Superior temporal gyrus (tissue), 1 donor: ENCODE results near the gene CRIM1.

Experiments used
- DNase-seq: peaks from one replicate; pipeline ENCODE4 v3.0.0-alpha.2; 2016; ENCODE audit errors: extremely low spot score

The CRIM1 gene

GRCh38 chr2:36482576-36483214 lies 127.1 kb downstream of the CRIM1 start:
- DNase-seq = no peak

- DNase-seq = no peak
These were observed 127.7 kb downstream of the CRIM1 start for GRCh38 chr2:36483290-36483689.

DNA sequence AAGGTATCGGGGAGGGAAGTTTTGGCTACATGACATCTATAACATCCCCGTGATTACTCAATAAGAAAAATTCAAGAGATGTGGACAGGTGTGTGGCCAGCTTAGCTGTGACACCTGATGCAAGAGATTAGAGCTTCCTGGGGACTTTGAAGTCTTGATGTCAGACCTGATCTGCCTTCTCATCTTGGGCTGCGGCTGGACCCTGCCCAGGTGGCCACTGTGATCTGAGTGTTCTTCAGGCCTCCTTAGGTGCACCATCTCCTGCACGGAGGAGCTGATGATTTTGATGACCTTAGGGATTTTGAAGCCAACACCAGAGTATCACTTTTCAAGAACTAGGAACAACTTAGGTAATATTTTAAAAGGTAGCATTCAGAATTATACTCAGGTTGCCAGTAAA lies 128.9 kb downstream of the CRIM1 start:
- DNase-seq = no peak

DNA sequence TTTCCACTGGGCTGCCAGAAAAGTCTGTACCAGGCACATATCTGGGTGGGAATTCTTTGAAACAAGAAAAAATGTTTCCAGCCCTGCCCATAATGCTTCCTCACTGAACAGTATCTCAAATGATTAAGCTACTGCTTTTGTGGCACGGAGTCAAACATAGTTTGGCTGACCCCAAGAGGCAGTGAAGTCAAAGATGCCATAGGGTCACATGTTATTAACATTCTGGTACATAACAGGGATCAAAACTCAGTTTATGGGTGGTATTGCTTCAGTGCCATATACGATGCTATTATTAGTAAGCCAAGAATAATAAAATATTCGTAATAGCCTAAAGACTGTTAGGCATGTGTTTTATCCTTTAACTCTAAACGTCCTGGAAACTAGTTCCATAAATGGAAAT lies 129.9 kb downstream of the CRIM1 start:
- no peak for DNase-seq

GRCh38 chr2:36486521-36487044 lies 131.0 kb downstream of the CRIM1 start:
- no peak for DNase-seq

GRCh38 chr2:36487947-36488346 lies 132.4 kb downstream of the CRIM1 start:
- DNase-seq = no peak

- DNase-seq = no peak
These were observed 133.7 kb downstream of the CRIM1 start for GRCh38 chr2:36489281-36489680.

GRCh38 chr2:36490749-36491148 lies 135.2 kb downstream of the CRIM1 start:
- DNase-seq = no peak

GRCh38 chr2:36492216-36492945 lies 136.8 kb downstream of the CRIM1 start:
- DNase-seq = no peak

DNA sequence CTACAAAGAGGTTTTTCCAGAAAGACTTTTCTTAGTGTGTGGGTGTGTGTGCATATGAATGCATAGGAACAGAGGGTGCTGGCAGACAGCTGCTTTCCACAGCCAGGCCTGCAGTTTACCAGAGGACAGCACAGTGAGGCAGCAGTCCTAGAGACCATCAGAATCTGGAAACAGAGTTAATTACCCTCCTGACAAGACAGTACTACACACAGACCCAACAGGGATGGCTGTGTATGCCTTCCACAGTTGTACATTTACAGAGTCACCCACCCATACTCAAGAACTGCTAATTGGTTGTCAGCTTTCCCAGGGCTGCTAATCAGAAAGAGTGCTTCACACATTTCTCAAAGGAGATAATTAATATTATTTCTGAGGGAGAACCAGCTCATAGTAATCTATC lies 137.7 kb downstream of the CRIM1 start:
- DNase-seq = peak; percentile 54

GRCh38 chr2:36497570-36498163 lies 142.1 kb downstream of the CRIM1 start:
- no peak for DNase-seq

DNA sequence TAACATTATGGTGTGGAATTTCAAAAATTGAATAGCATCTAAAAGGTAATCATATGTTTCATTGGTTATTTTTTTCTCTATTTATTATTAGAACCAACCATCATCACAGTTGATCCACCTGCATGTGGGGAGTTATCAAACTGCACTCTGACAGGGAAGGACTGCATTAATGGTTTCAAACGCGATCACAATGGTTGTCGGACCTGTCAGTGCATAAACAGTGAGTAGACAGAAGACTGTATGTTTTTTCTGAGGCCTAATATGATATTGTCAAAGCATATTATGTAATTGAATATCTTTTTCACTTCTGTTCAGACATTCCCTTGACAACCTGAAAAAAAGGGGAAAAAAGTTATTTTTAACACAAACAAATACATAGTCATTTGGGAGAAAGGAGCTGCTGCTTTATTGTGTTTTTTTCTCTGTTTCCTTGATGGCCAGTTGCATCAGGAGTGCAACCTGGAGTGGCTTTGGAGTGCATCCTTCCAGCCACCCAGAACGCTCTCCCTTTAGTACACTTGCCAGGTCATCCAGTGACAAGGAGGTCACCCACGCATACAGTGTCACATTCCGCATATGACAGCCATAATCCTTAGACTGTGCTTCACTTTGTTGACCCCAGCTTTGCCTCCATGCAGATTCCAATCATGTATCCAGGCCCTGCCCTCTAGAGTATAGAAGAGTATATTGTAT lies 143.7 kb downstream of the CRIM1 start:
- DNase-seq = no peak

- DNase-seq = no peak
These were observed 144.5 kb downstream of the CRIM1 start for GRCh38 chr2:36500072-36500471.

DNA sequence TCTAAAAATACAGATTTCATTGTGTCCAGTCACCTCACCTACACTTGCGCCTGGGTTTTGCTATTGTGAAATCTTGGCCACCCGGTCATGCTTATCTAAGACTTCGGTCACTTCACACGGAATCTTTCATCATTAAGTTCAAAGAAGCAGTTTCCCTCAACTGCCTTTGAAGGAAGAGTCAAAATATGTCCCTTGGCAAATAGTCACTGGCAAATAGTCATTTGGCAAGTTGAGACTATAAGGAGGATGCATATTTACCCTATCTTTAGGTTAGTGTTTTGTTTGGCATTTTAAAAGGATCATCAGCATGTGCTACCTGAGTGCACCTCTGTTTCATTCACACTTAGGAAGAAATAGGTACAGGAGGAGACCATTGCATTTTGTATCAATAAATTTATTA lies 146.5 kb downstream of the CRIM1 start:
- no peak for DNase-seq

DNA sequence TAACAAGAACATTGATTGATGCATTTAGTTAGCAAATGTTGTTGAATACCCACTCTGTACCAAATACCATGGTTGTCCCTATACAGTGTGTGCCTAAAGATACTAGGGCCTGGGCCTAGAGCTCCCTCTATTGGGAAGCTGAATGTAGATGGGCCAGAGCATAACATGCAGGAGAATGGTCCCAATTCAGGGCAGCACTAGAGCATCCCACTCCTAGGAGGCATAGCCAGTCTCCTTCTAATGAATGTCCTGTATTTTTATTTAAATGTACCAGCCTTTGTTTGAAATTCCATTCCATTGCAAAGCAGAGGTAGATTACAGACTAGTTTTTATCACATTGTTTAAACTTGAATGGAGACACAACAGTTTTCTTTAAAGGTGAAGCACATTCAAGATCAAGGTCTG lies 151.8 kb downstream of the CRIM1 start:
- peak; percentile 84 for DNase-seq

DNA sequence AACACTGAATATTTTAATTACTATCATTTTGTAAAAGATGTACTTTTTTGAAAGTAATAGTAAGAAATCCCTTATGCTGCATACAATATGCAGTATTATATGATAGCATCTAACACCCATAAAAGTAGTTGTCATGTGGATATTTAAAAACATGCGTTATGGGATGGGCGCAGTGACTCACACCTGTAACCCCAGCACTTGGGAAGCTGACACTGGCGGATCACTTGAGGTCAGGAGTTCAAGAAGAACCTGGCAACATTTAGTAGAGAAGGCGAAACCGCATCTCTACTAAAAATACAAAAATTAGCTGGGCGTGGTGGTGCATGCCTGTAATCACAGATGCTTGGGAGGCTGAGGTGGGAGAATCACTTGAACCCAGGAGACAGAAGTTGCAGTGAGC lies 153.5 kb downstream of the CRIM1 start:
- no peak for DNase-seq

- no peak for DNase-seq
These were observed 156.5 kb downstream of the CRIM1 start for GRCh38 chr2:36511858-36512603.

- DNase-seq = no peak
These were observed 157.1 kb downstream of the CRIM1 start for GRCh38 chr2:36512705-36513104.

- DNase-seq = no peak
These were observed 158.1 kb downstream of the CRIM1 start for GRCh38 chr2:36513661-36514060.

DNA sequence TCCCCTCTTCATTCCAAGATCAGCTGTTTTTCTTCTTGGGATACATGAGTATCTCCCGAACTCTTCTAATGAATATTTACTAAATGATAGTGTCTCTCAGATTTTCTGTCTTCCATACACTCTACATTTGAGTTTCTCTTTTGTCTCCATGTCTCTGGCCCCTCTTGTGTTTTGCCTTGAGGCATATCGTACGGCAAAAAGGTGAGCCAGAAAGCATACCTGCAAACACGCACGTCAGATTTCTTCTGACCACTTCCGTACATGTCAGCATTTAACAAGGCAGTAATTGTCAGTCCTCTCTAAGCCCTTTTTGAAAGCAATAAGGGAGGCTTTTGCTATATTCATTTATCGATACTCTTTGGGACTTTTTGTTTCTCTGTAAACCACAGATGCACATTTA lies 160.0 kb downstream of the CRIM1 start:
- no peak for DNase-seq

DNA sequence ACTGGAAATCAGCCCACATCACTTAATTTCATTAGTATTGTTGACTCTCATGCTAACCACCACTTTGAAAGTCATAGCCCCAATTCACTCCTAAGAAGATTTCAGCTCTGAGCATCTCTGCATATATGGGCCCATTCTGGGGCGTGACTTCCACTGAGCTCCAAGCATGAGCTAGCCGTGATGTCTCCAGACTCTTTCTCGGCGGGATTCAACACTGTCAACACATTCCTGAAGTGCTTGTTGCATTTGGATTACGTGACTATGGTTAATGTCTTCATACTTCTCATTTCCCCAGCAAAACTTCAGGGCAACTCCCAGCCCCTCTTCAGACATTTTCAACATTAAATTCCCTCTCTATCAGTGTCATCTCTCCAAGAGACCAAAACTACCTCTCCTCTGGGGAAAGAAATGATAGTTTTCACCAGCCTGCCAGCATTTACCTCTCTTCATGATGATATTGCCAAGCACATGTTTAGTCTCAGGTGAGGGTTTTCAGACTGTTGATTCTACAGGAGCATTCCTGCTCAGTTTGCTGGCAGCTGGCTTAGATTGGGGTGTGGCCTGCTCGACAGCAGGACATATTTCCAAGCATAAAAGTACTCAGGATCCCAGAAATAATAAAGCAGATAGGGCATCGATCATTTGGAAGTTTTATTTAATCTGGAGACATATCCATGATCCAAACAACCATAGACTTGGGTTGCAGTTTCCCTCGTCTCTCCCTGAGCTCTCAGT lies 160.7 kb downstream of the CRIM1 start:
- DNase-seq = no peak
